ENCODE measurements around the gene ZNF331.

GRCh38 chr19:53581871-53582279, 43.9 kb downstream of the ZNF331 start:
- TF ChIP-seq CTCF (IDR thresholded peaks at IDR 0.05) (no peak), EP300 (IDR thresholded peaks at IDR 0.05) (no peak), POLR2A (IDR thresholded peaks at IDR 0.05) (no peak)
